Measurements from ENCODE around the gene PALM.
"Not testable (repeated sequence)": the region's sequence is repeated elsewhere in the genome, so short reads cannot be mapped to it uniquely, and the experiment has no call there.

Gene PALM

GRCh38 chr19:708154-709143 lies at the start of gene PALM:
PALM (plus strand) TSS chr19:708935; CDS start chr19:709147, 212 bp downstream.
- no peak for DNase-seq (ENCODE audit: low read depth, low spot score)

GRCh38 chr19:660793-661426 lies 47.8 kb upstream of the PALM start:
- DNase-seq (ENCODE audit: low read depth, low spot score) = no peak

- DNase-seq (ENCODE audit: low read depth, low spot score) = no peak
Measured at GRCh38 chr19:661427-662196, 47.1 kb upstream of the PALM start.

- DNase-seq (ENCODE audit: low read depth, low spot score) = no peak
Measured at GRCh38 chr19:662207-662961, 46.4 kb upstream of the PALM start.

- peak; percentile 47 for DNase-seq (ENCODE audit: low read depth, low spot score)
Measured at GRCh38 chr19:662962-663681, 45.6 kb upstream of the PALM start, which contains the start of gene RNF126. RNF126 (minus strand) TSS chr19:663214; CDS start chr19:663121, 93 bp downstream.

GRCh38 chr19:663682-664117 lies 45.0 kb upstream of the PALM start:
- DNase-seq (ENCODE audit: low read depth, low spot score) = no peak

- DNase-seq (ENCODE audit: low read depth, low spot score) = peak; percentile 50
Measured at GRCh38 chr19:664913-665443, 43.8 kb upstream of the PALM start.

GRCh38 chr19:666985-667573 lies 41.7 kb upstream of the PALM start:
- DNase-seq (ENCODE audit: low read depth, low spot score) = not testable (repeated sequence)

GRCh38 chr19:668675-669434 lies 39.9 kb upstream of the PALM start:
- not testable (repeated sequence) for DNase-seq (ENCODE audit: low read depth, low spot score)

GRCh38 chr19:670609-671075 lies 38.1 kb upstream of the PALM start:
- no peak for DNase-seq (ENCODE audit: low read depth, low spot score)

GRCh38 chr19:674282-675151 lies 34.2 kb upstream of the PALM start:
- no peak for DNase-seq (ENCODE audit: low read depth, low spot score)

- no peak for DNase-seq (ENCODE audit: low read depth, low spot score)
Measured at GRCh38 chr19:676007-676338, 32.8 kb upstream of the PALM start.

GRCh38 chr19:676339-677105 lies 32.2 kb upstream of the PALM start, which contains the start of gene FSTL3:
FSTL3 (plus strand) TSS chr19:676392; CDS start chr19:676424, 32 bp downstream.
- no peak for DNase-seq (ENCODE audit: low read depth, low spot score)

GRCh38 chr19:677201-677600 lies 31.5 kb upstream of the PALM start:
- DNase-seq (ENCODE audit: low read depth, low spot score) = no peak

- no peak for DNase-seq (ENCODE audit: low read depth, low spot score)
Measured at GRCh38 chr19:677601-678436, 30.9 kb upstream of the PALM start.

GRCh38 chr19:678791-679388 lies 29.8 kb upstream of the PALM start:
- no peak for DNase-seq (ENCODE audit: low read depth, low spot score)
